CD4-positive, alpha-beta T cell treated with Interleukin-15 for 4 hours (primary cell): Measurements from ENCODE around the gene GNPDA1.
A peak's percentile ranks its signal among the peaks of the same experiment; 100 is the strongest.
"Not testable (repeated sequence)": the region's sequence is repeated elsewhere in the genome, so short reads cannot be mapped to it uniquely, and the experiment has no call there.

Source experiments
- DNase-seq: peaks from one replicate; pipeline ENCODE4 v3.0.0-alpha.2; 2020; ENCODE audit warnings: low spot score

Gene GNPDA1

GRCh38 chr5:142012792-142013388 is at the start of gene GNPDA1:
Gene GNPDA1, minus strand, starts transcription at chr5:142013027. Its CDS starts 992 bp downstream, at chr5:142012035.
- peak; percentile 55 for DNase-seq

GRCh38 chr5:142059304-142059940 is 46.6 kb upstream of the GNPDA1 start:
- no peak for DNase-seq

GRCh38 chr5:142057697-142058056 is 44.9 kb upstream of the GNPDA1 start:
- no peak for DNase-seq

- DNase-seq: no peak
Observed at GRCh38 chr5:142056816-142057696, 44.2 kb upstream of the GNPDA1 start.

- no peak for DNase-seq
Observed at GRCh38 chr5:142055301-142055700, 42.5 kb upstream of the GNPDA1 start.

DNA sequence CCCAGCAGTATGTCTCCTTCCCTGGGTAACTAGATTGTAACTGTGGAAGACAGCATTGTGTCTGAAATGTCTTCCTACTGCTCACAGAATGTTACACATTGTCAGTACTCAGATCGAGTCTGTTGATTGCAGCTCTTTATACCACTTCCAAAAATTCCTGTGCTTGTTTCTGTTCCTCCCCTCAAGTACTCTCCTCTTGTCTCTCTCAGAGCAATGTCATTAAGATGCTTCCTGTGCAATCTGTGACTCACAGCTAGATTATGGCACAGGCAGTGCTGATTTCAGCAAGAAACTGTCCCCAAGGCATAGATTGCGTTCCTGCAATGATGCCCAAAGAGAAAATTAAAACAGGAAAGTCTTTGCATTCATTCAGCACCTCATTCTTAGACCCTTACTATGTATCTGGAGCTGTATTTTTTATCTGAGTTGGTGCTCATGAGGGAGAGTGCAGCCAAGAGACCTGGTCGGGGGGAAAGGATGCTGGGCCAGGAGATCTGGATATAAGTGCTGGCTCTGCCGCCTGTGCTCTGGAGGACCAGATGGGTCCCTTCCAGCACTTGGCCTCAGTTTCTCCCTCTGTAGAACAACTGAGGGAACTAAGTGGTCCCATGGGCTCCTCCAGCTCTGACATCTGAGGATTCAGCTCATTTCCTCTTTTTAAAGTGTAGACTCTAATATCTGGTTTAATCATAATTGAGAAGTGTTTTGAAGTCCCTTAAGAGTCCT is 40.8 kb upstream of the GNPDA1 start:
- DNase-seq: peak; percentile 6

GRCh38 chr5:142052026-142052425 is 39.2 kb upstream of the GNPDA1 start:
- not testable (repeated sequence) for DNase-seq

DNA sequence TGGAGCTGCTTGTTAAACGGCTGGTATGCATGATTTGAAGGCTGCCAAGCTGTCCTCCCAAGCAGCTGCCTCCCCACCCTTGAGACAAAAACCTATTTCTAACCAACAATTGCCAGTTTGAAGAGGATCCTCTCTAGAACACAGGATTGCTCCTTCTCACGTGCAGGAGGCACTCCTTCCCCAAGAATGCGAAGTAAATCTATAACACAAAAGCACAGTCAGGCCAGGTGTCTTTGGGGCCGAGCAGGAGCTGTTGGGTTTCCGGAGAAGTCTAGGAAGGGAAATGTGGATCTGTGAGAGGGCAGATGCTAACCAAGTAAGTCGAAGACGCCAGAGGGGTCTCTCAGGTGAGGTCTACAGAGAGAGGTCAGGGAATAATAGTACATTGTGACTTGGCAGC is 35.4 kb upstream of the GNPDA1 start:
- no peak for DNase-seq

GRCh38 chr5:142046191-142046590 is 33.4 kb upstream of the GNPDA1 start:
- no peak for DNase-seq

DNA sequence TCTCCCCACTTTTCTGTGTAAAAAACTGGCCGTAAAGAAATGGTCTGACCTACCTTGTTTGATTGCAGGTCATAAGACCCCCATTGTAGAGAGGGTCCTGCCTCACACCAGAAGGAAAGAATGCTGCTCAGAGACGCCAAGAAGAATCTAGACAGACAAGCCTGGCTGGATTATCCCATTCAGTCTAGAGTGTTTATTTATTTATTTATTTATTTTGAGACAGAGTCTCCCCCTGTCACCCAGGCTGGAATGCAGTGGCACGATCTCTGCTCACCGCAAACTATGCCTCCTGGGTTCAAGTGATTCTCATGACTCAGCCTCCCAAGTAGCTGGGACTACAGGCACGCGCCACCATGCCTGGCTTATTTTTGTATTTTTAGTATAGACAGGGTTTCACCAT is 28.1 kb upstream of the GNPDA1 start:
- not testable (repeated sequence) for DNase-seq

DNA sequence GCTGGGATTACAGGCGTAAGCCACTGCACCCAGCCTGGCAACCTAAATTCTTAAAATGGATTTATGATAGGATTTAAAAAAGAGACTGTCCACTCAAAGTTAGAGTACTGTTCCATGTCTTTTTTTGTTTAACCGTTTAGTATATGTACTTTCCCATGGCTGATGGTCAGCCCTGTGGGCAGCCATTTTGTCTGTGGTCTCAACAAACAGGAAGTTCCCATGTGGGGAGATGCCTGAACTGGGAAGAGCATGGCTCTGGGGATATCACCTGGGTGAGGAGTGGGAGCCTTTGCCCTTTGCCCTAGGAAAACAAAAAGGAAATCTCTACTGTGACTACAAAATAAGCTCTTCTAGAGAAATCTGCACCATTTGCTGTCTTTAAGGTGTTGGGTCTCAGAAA is 27.5 kb upstream of the GNPDA1 start:
- DNase-seq: no peak

DNA sequence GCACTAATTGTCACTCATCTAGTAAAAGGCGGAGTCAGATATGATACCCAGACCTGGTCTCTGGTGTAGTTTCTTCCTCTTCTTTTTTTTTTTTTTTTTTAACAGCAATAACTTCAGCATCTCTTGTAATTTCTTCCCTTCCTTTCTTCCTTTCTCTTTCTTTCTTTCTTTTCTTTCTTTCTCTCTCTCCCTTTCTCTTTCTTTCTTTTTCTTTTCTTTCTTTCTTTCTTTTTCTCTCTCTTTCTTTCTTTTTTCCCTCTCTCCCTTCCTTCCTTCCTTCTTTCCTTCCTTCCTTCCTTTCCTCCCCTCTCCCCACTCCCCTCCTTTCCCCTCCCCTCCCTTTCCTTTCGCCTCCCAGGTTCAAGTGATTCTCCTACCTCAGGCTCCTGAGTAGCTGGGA is 25.9 kb upstream of the GNPDA1 start:
- no peak for DNase-seq

DNA sequence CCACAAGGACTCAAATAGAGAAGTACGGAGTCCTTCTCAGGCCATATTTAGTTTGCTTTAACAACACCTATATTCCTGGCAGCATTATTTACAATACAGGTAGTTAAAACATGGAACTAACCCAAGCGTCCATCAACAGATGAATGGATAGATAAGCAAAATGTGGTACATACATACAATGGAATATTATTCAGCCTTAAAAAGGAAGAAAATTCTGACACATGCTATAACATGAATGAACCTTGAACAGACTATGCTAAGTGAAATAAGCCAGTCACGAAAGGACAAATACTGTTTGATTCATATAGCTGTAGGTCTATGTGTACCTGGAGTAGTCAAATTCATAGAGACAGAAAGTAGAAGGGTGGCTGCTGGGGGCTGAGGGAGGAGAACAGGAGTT is 24.8 kb upstream of the GNPDA1 start:
- not testable (repeated sequence) for DNase-seq

- DNase-seq: no peak
Observed at GRCh38 chr5:142036918-142037317, 24.1 kb upstream of the GNPDA1 start.

DNA sequence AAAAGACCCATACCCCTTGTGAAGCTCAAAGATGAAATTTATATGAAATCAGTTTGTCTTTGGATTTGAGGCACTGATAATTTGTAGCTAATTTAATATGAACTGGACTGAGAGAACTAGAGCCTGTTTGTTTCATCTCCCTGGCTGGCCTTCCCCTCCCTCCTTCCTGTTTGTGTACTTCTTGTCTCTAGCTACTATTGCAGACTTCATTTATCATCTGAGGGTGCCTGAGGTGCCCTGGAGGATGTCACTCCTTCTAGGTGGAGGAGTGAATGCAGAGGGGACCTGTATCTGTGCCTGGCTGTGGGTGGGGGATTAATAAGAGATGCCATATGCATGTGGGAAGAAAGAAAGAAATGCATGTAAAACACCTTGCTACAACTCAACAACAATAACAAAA is 22.2 kb upstream of the GNPDA1 start:
- no peak for DNase-seq

- not testable (repeated sequence) for DNase-seq
Observed at GRCh38 chr5:142033632-142034567, 21.1 kb upstream of the GNPDA1 start.

GRCh38 chr5:142032747-142033631 is 20.2 kb upstream of the GNPDA1 start:
- no peak for DNase-seq

DNA sequence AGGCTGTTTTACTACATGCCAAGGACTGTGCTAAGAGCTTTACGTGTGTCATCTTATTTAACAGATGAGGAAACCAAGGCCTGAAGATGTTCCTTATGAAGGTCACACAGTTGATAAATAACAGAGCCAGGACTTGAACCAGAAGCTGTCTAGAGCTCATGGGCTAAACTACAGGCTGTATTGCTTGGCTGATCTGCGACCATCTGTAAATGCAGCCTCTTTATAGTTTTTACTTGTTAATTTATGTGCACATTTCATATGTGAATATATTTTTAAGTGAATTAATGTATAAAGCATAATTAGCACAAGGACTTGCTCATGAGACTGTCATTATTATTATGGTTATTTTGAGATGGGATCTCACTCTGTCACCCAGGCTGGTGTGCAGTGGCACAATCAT is 19.3 kb upstream of the GNPDA1 start:
- no peak for DNase-seq

DNA sequence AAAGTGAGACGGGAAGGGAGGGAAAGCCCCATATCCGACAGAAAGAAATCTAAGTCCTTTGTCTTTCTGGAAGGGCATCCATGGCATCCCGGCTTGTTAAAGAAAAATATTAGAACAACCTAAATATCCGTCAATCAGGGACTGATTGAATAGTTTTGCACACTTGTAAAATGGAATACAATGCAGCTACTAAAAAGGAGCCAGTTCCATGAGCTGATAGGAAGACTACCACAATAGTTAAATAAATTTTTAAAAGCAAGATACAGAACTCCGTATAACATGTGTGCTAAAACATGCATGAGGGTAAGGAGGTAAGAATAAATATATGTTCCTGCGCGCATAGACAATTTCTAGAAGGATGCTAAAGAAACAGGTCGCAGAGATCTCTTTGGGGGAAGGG is 12.8 kb upstream of the GNPDA1 start:
- no peak for DNase-seq

DNA sequence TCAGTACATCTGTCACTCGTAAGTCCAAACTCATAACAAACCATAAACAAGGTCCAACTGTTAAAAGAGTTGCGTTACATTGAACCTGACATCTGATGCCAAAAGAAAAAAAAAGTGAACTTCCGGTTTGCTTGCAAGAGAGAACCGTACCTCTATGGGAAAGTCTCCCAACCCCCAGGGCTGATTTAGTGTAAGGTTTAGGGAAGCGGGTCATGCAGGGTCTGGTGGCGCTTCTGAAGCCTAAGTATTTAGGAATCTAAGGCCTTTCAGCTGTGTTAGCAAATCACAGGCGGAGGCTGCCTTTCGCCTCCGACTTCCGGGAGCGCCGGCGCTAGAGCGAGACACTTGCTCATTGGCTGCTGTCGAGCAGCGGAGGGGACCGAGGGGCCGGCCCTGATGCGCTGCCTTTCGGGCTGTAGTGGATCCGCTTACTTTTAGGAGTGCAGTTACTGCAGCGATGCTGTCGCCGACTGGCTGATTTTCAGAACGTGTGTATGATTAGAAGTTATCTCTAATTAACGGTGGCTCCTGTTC is 12.0 kb upstream of the GNPDA1 start:
- DNase-seq: peak; percentile 82
